ENCODE data around the gene CCNE1. TPM values are rescaled to one million over a fixed set of nuclear protein-coding genes. Genes with fewer than 3 reads are reported as not detected.

Gene CCNE1
- total and polyA plus RNA-seq, 2 donors from 2014 or later = 1.3 to 1.4 TPM

DNA sequence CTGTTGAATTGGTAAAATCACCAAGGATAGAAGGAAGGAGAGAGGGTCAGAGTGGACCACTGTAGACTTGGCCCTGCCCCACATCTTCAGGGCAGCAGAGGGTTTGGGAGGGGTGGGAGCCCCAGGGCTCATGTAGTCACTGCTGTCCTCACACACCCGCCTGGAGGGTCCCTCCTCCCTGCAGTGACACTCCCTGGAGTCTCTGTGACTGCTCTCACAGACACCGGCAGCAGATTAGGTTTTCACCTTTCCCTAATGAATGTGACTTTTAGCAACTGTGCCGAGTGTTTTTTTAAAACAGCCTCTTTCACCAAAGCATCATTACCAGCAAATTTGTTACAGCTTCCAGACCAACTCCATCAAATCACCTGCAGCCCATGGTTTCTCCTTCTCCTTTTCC is 45.7 kb upstream of the CCNE1 start:
- Histone ChIP-seq H3K9me3 (ENCODE audit: control insufficient read depth in 2 of 3, insufficient read depth in 1 of 3, low read length in 3 of 3) (no peaks in the 10 kb centered on the region), H3K4me1 (ENCODE audit: control insufficient read depth in 2 of 3, insufficient read depth in 2 of 3, low read depth in 1 of 3, low read length in 3 of 3) (no peaks in the 10 kb centered on the region), H3K4me3 (ENCODE audit: low read length in 3 of 3) (no peak overlapping the region), H3K36me3 (ENCODE audit: control insufficient read depth in 2 of 3, insufficient read depth in 3 of 3, low read length in 3 of 3) (no peaks in the 10 kb centered on the region), H3K9ac (ENCODE audit: low read length in 3 of 3) (no peak overlapping the region), H3K27ac (ENCODE audit: low read depth in 2 of 2, low read length in 2 of 2) (no peak overlapping the region), H3K27me3 (ENCODE audit: control insufficient read depth, insufficient read depth, low read length) (no peaks in the 10 kb centered on the region)
- FAIRE-seq (no peak), DNase-seq (no peak)
- TF ChIP-seq, protein P1, sequence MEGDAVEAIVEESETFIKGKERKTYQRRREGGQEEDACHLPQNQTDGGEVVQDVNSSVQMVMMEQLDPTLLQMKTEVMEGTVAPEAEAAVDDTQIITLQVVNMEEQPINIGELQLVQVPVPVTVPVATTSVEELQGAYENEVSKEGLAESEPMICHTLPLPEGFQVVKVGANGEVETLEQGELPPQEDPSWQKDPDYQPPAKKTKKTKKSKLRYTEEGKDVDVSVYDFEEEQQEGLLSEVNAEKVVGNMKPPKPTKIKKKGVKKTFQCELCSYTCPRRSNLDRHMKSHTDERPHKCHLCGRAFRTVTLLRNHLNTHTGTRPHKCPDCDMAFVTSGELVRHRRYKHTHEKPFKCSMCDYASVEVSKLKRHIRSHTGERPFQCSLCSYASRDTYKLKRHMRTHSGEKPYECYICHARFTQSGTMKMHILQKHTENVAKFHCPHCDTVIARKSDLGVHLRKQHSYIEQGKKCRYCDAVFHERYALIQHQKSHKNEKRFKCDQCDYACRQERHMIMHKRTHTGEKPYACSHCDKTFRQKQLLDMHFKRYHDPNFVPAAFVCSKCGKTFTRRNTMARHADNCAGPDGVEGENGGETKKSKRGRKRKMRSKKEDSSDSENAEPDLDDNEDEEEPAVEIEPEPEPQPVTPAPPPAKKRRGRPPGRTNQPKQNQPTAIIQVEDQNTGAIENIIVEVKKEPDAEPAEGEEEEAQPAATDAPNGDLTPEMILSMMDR (IDR thresholded peaks at IDR 0.05; ENCODE audit: borderline replicate concordance, extremely low read depth, insufficient read depth) = no peak
- intact Hi-C loops (cut with DNase I) = loop anchor here (10.0 kb wide), 1 partner anchor 99 kb away; no protein-coding TSS in a partner anchor

DNA sequence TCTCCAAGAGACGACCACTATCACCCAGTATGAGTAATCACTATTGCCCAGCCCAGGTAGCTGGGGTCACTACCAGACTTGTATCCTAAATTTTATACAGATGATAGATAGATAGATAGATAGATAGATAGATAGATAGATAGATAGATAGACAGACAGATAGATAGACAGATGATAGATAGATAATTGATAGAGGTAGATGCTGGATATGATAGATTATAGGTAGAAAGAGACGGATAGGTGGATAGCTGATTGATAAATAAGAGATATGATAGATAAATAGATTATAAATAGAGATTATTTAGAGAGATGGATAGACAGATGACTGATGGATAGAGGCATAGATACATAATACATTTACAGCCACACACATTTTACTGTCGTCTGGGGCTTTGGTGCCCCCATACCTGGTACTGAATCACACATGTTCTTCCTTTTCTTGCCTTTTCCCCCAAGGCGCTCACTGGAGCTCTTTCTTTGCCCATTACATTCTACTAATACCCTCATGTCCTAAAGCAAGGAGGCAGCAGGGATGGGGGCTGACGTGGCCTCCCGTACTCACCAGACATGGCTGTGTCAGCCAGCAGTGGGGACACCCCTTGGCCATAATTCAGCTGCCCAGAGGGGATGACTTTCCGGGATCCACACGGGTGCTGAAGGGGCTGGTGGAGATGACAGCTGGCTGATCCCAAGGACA is 44.6 kb upstream of the CCNE1 start:
- Histone ChIP-seq H3K27ac (ENCODE audit: low read depth in 2 of 2, low read length in 2 of 2) (no peak overlapping the region), H3K27me3 (ENCODE audit: control insufficient read depth, insufficient read depth, low read length) (no peaks in the 10 kb centered on the region), H3K4me1 (ENCODE audit: control insufficient read depth in 2 of 3, insufficient read depth in 2 of 3, low read depth in 1 of 3, low read length in 3 of 3) (no peaks in the 10 kb centered on the region), H3K36me3 (ENCODE audit: control insufficient read depth in 2 of 3, insufficient read depth in 3 of 3, low read length in 3 of 3) (no peaks in the 10 kb centered on the region), H3K9me3 (ENCODE audit: control insufficient read depth in 2 of 3, insufficient read depth in 1 of 3, low read length in 3 of 3) (no peaks in the 10 kb centered on the region), H3K9ac (ENCODE audit: low read length in 3 of 3) (no peak overlapping the region), H3K4me3 (ENCODE audit: low read length in 3 of 3) (no peak overlapping the region)
- TF ChIP-seq, protein P1 (IDR thresholded peaks at IDR 0.05; ENCODE audit: borderline replicate concordance, extremely low read depth, insufficient read depth) = no peak
- no peak for DNase-seq
- intact Hi-C loops (cut with DNase I) = loop anchor here (10.0 kb wide), 1 partner anchor 98 kb away; no protein-coding TSS in a partner anchor
- FAIRE-seq = no peak

GRCh38 chr19:29768166-29768565 is 43.6 kb upstream of the CCNE1 start:
- TF ChIP-seq, protein P1 (IDR thresholded peaks at IDR 0.05; ENCODE audit: borderline replicate concordance, extremely low read depth, insufficient read depth) = no peak
- no peak for FAIRE-seq
- no peak overlapping the region for H3K27ac ChIP-seq (ENCODE audit: low read depth in 2 of 2, low read length in 2 of 2)
- no peak overlapping the region for H3K9ac ChIP-seq (ENCODE audit: low read length in 3 of 3)
- intact Hi-C loops (cut with DNase I) = loop anchor here (10.0 kb wide), 1 partner anchor 97 kb away; no protein-coding TSS in a partner anchor
- H3K4me3 ChIP-seq (ENCODE audit: low read length in 3 of 3) = no peak overlapping the region
- DNase-seq = no peak
- no peaks in the 10 kb centered on the region for H3K36me3 ChIP-seq (ENCODE audit: control insufficient read depth in 2 of 3, insufficient read depth in 3 of 3, low read length in 3 of 3)
- H3K4me1 ChIP-seq (ENCODE audit: control insufficient read depth in 2 of 3, insufficient read depth in 2 of 3, low read depth in 1 of 3, low read length in 3 of 3) = no peaks in the 10 kb centered on the region
- no peaks in the 10 kb centered on the region for H3K9me3 ChIP-seq (ENCODE audit: control insufficient read depth in 2 of 3, insufficient read depth in 1 of 3, low read length in 3 of 3)
- no peaks in the 10 kb centered on the region for H3K27me3 ChIP-seq (ENCODE audit: control insufficient read depth, insufficient read depth, low read length)
